Panc1 (cell line): ENCODE data around the gene LHPP.

ENCODE experiments used
- CTCF ChIP-seq: fragments of 450-650 bp; IDR thresholded peaks from 2 replicates; pipeline ENCODE4 v1.5.1; 2017; ENCODE audit warnings: mild to moderate bottlenecking
- POLR2AphosphoS5 ChIP-seq: IDR thresholded peaks from 2 replicates; pipeline ENCODE4 v1.6.1; 2012; ENCODE audit warnings: mild to moderate bottlenecking, low read depth, low read length, moderate library complexity
- TF ChIP-seq, protein P1 (sequence below), 2 experiments: IDR thresholded peaks; 2 replicates each; pipeline ENCODE4 v1.6.1; 2011 to 2012; ENCODE audit warnings: low read depth in 2 of 2, control low read depth in 1 of 2, low read length in 1 of 2, mild to moderate bottlenecking in 1 of 2, moderate library complexity in 1 of 2; ENCODE audit not compliant: insufficient read depth in 1 of 2

DNA sequence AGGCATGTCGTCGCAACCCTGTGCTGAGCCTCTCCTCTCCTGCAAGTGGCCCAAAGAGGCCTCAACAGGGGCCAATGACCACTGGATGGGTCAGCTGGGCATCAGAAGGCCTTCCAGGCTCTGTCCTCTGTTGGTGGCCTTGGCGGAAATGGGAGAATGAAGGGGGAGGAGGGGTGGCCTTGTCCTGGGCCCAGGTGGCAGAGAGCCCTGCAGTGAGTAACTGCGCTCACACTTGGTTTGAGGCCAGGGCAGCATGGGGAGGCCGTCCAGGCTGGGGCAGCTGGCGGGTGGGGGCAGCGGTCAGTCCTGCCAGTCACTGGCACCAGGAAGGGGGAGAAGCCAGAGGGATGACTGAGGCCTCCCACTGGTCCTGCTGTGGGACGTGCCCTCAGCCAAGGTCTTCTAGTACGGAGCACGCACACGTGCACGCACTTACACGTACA lies 59.8 kb downstream of the LHPP start:
- TF ChIP-seq POLR2AphosphoS5 (no peak), CTCF (no peak)
- TF ChIP-seq, protein P1, sequence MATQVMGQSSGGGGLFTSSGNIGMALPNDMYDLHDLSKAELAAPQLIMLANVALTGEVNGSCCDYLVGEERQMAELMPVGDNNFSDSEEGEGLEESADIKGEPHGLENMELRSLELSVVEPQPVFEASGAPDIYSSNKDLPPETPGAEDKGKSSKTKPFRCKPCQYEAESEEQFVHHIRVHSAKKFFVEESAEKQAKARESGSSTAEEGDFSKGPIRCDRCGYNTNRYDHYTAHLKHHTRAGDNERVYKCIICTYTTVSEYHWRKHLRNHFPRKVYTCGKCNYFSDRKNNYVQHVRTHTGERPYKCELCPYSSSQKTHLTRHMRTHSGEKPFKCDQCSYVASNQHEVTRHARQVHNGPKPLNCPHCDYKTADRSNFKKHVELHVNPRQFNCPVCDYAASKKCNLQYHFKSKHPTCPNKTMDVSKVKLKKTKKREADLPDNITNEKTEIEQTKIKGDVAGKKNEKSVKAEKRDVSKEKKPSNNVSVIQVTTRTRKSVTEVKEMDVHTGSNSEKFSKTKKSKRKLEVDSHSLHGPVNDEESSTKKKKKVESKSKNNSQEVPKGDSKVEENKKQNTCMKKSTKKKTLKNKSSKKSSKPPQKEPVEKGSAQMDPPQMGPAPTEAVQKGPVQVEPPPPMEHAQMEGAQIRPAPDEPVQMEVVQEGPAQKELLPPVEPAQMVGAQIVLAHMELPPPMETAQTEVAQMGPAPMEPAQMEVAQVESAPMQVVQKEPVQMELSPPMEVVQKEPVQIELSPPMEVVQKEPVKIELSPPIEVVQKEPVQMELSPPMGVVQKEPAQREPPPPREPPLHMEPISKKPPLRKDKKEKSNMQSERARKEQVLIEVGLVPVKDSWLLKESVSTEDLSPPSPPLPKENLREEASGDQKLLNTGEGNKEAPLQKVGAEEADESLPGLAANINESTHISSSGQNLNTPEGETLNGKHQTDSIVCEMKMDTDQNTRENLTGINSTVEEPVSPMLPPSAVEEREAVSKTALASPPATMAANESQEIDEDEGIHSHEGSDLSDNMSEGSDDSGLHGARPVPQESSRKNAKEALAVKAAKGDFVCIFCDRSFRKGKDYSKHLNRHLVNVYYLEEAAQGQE (IDR thresholded peaks at IDR 0.05; ENCODE audit: insufficient read depth in 1 of 2, low read depth in 2 of 2, low read length in 1 of 2): no peak
